ENCODE results near the gene RAB11FIP4. TPM values are rescaled to one million over a fixed set of nuclear protein-coding genes. Genes with fewer than 3 reads are reported as not detected.

The RAB11FIP4 gene
- total and polyA plus RNA-seq, 9 of the 15 experiments (the other 6 are each of a cell fraction or from before 2014, with no cell fraction given): 0.62 to 16.6 (median 8.9) TPM

DNA sequence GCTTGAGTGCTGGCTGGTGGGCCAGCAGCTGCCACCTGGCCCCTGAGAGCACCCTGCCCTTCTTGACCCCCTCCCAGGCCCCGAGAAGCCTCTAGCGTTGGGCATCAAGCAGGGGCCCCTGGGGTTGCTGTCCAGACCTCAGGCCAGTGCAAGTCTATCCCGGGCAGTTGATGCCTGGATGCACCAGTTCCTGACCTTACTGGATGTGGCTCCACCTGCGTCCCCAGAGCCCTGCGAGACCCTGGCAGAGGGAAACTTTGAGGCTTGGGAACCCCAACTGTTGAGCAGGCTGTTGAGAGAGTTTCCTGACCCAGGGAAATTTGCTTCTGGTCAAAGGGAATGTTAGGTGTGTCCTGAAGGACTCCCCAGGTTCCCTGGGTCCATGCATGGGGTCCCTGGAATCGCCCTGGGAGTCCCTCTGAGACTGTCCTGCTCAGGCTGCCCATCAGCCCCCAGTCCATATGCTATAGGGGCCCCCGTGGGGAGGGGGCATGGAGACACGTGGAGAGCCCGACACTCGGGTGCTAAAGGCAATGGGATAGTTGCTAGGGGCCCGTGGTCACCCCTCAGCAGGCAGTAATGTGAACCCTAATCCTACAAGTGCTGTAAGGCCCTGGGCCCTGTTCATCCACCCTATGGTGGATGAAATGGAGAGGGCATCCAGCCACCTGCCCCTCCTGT is 46.4 kb downstream of the RAB11FIP4 start (continued):
- TF ChIP-seq, protein P1, sequence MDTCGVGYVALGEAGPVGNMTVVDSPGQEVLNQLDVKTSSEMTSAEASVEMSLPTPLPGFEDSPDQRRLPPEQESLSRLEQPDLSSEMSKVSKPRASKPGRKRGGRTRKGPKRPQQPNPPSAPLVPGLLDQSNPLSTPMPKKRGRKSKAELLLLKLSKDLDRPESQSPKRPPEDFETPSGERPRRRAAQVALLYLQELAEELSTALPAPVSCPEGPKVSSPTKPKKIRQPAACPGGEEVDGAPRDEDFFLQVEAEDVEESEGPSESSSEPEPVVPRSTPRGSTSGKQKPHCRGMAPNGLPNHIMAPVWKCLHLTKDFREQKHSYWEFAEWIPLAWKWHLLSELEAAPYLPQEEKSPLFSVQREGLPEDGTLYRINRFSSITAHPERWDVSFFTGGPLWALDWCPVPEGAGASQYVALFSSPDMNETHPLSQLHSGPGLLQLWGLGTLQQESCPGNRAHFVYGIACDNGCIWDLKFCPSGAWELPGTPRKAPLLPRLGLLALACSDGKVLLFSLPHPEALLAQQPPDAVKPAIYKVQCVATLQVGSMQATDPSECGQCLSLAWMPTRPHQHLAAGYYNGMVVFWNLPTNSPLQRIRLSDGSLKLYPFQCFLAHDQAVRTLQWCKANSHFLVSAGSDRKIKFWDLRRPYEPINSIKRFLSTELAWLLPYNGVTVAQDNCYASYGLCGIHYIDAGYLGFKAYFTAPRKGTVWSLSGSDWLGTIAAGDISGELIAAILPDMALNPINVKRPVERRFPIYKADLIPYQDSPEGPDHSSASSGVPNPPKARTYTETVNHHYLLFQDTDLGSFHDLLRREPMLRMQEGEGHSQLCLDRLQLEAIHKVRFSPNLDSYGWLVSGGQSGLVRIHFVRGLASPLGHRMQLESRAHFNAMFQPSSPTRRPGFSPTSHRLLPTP (IDR thresholded peaks at IDR 0.05; ENCODE audit: borderline replicate concordance, extremely low read depth, insufficient read length): no peak

DNA sequence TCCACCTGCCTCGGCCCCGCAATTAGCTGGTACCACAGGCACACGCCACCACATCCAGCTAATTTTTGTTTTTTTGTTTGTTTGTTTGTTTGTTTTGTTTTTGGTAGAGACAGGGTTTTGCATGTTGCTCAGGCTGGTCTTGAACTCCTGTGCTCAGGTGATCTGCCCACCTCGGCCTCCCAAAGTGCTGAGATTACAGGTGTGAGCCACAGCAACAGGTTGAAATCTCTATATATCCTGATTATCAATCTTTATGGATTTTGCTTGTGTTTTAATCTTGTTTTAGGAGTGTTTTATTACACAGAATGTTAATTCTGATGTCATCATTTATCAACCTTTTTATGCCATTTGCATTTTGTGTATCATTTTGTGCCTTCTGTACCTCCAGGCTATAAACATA is 48.2 kb downstream of the RAB11FIP4 start:
- peaks cover 0 to 5% of the 10 kb centered on the region in 2 experiments; a peak in 1 of 5 replicates for H3K4me1 ChIP-seq (replicated peaks in 1 of 2; ENCODE audit: control insufficient read depth in 2 of 2, insufficient read depth in 2 of 2, low read length in 2 of 2)
- no peak for ATAC-seq
- DNase-seq (ENCODE audit: extremely low read depth in 1 of 4, low spot score in 3 of 4): no peak
- BruUV-seq (replicated peaks): no TSS peak
- in situ Hi-C loops (cut with MboI): loop anchor here (5.0 to 10.0 kb wide), 2 partner anchors 88 to 405 kb away; no protein-coding TSS in a partner anchor
- no peak for FAIRE-seq
- no peak for TF ChIP-seq SIX5 (IDR thresholded peaks at IDR 0.05; ENCODE audit: borderline replicate concordance in 1 of 2, insufficient read depth in 1 of 2, low read depth in 1 of 2, low read length in 2 of 2)
- TF ChIP-seq, protein P2, sequence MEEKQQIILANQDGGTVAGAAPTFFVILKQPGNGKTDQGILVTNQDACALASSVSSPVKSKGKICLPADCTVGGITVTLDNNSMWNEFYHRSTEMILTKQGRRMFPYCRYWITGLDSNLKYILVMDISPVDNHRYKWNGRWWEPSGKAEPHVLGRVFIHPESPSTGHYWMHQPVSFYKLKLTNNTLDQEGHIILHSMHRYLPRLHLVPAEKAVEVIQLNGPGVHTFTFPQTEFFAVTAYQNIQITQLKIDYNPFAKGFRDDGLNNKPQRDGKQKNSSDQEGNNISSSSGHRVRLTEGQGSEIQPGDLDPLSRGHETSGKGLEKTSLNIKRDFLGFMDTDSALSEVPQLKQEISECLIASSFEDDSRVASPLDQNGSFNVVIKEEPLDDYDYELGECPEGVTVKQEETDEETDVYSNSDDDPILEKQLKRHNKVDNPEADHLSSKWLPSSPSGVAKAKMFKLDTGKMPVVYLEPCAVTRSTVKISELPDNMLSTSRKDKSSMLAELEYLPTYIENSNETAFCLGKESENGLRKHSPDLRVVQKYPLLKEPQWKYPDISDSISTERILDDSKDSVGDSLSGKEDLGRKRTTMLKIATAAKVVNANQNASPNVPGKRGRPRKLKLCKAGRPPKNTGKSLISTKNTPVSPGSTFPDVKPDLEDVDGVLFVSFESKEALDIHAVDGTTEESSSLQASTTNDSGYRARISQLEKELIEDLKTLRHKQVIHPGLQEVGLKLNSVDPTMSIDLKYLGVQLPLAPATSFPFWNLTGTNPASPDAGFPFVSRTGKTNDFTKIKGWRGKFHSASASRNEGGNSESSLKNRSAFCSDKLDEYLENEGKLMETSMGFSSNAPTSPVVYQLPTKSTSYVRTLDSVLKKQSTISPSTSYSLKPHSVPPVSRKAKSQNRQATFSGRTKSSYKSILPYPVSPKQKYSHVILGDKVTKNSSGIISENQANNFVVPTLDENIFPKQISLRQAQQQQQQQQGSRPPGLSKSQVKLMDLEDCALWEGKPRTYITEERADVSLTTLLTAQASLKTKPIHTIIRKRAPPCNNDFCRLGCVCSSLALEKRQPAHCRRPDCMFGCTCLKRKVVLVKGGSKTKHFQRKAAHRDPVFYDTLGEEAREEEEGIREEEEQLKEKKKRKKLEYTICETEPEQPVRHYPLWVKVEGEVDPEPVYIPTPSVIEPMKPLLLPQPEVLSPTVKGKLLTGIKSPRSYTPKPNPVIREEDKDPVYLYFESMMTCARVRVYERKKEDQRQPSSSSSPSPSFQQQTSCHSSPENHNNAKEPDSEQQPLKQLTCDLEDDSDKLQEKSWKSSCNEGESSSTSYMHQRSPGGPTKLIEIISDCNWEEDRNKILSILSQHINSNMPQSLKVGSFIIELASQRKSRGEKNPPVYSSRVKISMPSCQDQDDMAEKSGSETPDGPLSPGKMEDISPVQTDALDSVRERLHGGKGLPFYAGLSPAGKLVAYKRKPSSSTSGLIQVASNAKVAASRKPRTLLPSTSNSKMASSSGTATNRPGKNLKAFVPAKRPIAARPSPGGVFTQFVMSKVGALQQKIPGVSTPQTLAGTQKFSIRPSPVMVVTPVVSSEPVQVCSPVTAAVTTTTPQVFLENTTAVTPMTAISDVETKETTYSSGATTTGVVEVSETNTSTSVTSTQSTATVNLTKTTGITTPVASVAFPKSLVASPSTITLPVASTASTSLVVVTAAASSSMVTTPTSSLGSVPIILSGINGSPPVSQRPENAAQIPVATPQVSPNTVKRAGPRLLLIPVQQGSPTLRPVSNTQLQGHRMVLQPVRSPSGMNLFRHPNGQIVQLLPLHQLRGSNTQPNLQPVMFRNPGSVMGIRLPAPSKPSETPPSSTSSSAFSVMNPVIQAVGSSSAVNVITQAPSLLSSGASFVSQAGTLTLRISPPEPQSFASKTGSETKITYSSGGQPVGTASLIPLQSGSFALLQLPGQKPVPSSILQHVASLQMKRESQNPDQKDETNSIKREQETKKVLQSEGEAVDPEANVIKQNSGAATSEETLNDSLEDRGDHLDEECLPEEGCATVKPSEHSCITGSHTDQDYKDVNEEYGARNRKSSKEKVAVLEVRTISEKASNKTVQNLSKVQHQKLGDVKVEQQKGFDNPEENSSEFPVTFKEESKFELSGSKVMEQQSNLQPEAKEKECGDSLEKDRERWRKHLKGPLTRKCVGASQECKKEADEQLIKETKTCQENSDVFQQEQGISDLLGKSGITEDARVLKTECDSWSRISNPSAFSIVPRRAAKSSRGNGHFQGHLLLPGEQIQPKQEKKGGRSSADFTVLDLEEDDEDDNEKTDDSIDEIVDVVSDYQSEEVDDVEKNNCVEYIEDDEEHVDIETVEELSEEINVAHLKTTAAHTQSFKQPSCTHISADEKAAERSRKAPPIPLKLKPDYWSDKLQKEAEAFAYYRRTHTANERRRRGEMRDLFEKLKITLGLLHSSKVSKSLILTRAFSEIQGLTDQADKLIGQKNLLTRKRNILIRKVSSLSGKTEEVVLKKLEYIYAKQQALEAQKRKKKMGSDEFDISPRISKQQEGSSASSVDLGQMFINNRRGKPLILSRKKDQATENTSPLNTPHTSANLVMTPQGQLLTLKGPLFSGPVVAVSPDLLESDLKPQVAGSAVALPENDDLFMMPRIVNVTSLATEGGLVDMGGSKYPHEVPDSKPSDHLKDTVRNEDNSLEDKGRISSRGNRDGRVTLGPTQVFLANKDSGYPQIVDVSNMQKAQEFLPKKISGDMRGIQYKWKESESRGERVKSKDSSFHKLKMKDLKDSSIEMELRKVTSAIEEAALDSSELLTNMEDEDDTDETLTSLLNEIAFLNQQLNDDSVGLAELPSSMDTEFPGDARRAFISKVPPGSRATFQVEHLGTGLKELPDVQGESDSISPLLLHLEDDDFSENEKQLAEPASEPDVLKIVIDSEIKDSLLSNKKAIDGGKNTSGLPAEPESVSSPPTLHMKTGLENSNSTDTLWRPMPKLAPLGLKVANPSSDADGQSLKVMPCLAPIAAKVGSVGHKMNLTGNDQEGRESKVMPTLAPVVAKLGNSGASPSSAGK (IDR thresholded peaks at IDR 0.05): no peak
- H3K27ac ChIP-seq (ENCODE audit: extremely low read depth, low read depth, low read length): no peak overlapping the region
- CTCF ChIA-PET (ENCODE audit: low intra/inter-chr PET ratio): interaction anchor here (0.6 kb wide), 1 partner anchor 1007 kb away, joined by 4 read pairs; no protein-coding TSS in a partner anchor
- no peak overlapping the region for H3K4me2 ChIP-seq (ENCODE audit: insufficient read depth, low read length)
- 19% methylated on average over 4 of the region's 4 CpGs for WGBS (ENCODE audit: insufficient coverage, low coverage, missing lambda C conversion rate)
- no peak overlapping the region for H2AFZ ChIP-seq (ENCODE audit: low read depth, low read length)
- intact Hi-C loops (cut with micrococcal nuclease): no loop called here
- H3K79me2 ChIP-seq (ENCODE audit: control insufficient read depth, insufficient read depth, low read length): no peaks in the 10 kb centered on the region
- peaks cover 5 to 31% of the 10 kb centered on the region in 2 experiments; a peak in 4 of 5 replicates for H3K27me3 ChIP-seq (ENCODE audit: control insufficient read depth in 2 of 2, insufficient read depth in 2 of 2, low read length in 2 of 2)
- H4K20me1 ChIP-seq (replicated peaks; ENCODE audit: control insufficient read depth, insufficient read depth, low read length): no peaks in the 10 kb centered on the region; the same call in 1 of the 2 replicates
- H3K36me3 ChIP-seq (ENCODE audit: control insufficient read depth, insufficient read depth, low read length): no peaks in the 10 kb centered on the region
- H3K9me3 ChIP-seq (replicated peaks; ENCODE audit: control insufficient read depth, insufficient read depth, low read depth, low read length): no peaks in the 10 kb centered on the region
- H3K9me1 ChIP-seq (ENCODE audit: control insufficient read depth, insufficient read depth, low read length): no peaks in the 10 kb centered on the region
- H3K9ac ChIP-seq (ENCODE audit: insufficient read depth in 1 of 2, low read depth in 2 of 2, low read length in 2 of 2): no peak overlapping the region; a peak in 1 of 4 replicates
- POLR2A ChIA-PET: interaction anchor here (1.1 kb wide), 1 partner anchor 83 kb away, joined by 4 read pairs; no protein-coding TSS in a partner anchor
- no peak overlapping the region for H3K4me3 ChIP-seq

Data from K562 (cell line).